Measurements from ENCODE around the gene PCDHB15.
"Not testable (repeated sequence)": the region's sequence is repeated elsewhere in the genome, so short reads cannot be mapped to it uniquely, and the experiment has no call there.

Gene PCDHB15

GRCh38 chr5:141245250-141245717, at the start of gene PCDHB15:
Gene PCDHB15 (plus strand): TSS chr5:141245395. CDS start chr5:141245579, 184 bp downstream.
- DNase-seq (ENCODE audit: low read depth in 2 of 2), result no peak

- no peak for DNase-seq (ENCODE audit: low read depth in 2 of 2)
These were observed 48.8 kb upstream of the PCDHB15 start for GRCh38 chr5:141196363-141196762.

- DNase-seq (ENCODE audit: low read depth in 2 of 2), result no peak
These were observed 45.6 kb upstream of the PCDHB15 start, which contains the start of gene PCDHB11 for GRCh38 chr5:141199359-141200235. Gene PCDHB11 (plus strand): TSS chr5:141199627. CDS start chr5:141199775, 148 bp downstream.

- not testable (repeated sequence) for DNase-seq (ENCODE audit: low read depth in 2 of 2)
These were observed 44.1 kb upstream of the PCDHB15 start for GRCh38 chr5:141201126-141201525.

- DNase-seq (ENCODE audit: low read depth in 2 of 2), result not testable (repeated sequence)
These were observed 43.5 kb upstream of the PCDHB15 start for GRCh38 chr5:141201646-141202045.

- DNase-seq (ENCODE audit: low read depth in 2 of 2), result no peak
These were observed 36.7 kb upstream of the PCDHB15 start, which contains the start of gene PCDHB12 for GRCh38 chr5:141208478-141208877. Gene PCDHB12 (plus strand): TSS chr5:141208719. CDS start chr5:141208908, 189 bp downstream.

GRCh38 chr5:141210281-141210680, 34.9 kb upstream of the PCDHB15 start:
- not testable (repeated sequence) for DNase-seq (ENCODE audit: low read depth in 2 of 2)

- not testable (repeated sequence) for DNase-seq (ENCODE audit: low read depth in 2 of 2)
These were observed 34.3 kb upstream of the PCDHB15 start for GRCh38 chr5:141210849-141211248.

- not testable (repeated sequence) for DNase-seq (ENCODE audit: low read depth in 2 of 2)
These were observed 31.4 kb upstream of the PCDHB15 start, which contains the start of gene PCDHB13 for GRCh38 chr5:141213656-141214339. Gene PCDHB13 (plus strand): TSS chr5:141213919. CDS start chr5:141214124, 205 bp downstream.

GRCh38 chr5:141214583-141214982, 30.6 kb upstream of the PCDHB15 start:
- not testable (repeated sequence) for DNase-seq (ENCODE audit: low read depth in 2 of 2)

GRCh38 chr5:141215504-141215903, 29.7 kb upstream of the PCDHB15 start:
- not testable (repeated sequence) for DNase-seq (ENCODE audit: low read depth in 2 of 2)

- DNase-seq (ENCODE audit: low read depth in 2 of 2), result not testable (repeated sequence)
These were observed 29.2 kb upstream of the PCDHB15 start for GRCh38 chr5:141216035-141216434.

GRCh38 chr5:141223112-141223783, 21.9 kb upstream of the PCDHB15 start, which contains the start of gene PCDHB14:
Gene PCDHB14 (plus strand): TSS chr5:141223343. CDS start chr5:141223506, 163 bp downstream.
- no peak for DNase-seq (ENCODE audit: low read depth in 2 of 2)

- not testable (repeated sequence) for DNase-seq (ENCODE audit: low read depth in 2 of 2)
These were observed 20.4 kb upstream of the PCDHB15 start for GRCh38 chr5:141224844-141225243.

GRCh38 chr5:141225421-141225820, 19.8 kb upstream of the PCDHB15 start:
- DNase-seq (ENCODE audit: low read depth in 2 of 2), result not testable (repeated sequence)

GRCh38 chr5:141234109-141234667, 11.0 kb upstream of the PCDHB15 start:
- no peak for DNase-seq (ENCODE audit: low read depth in 2 of 2)

- DNase-seq (ENCODE audit: low read depth in 2 of 2), result not testable (repeated sequence)
These were observed 9.3 kb upstream of the PCDHB15 start for GRCh38 chr5:141235922-141236321.

GRCh38 chr5:141236516-141237313, 8.5 kb upstream of the PCDHB15 start:
- DNase-seq (ENCODE audit: low read depth in 2 of 2), result no peak

- no peak for DNase-seq (ENCODE audit: low read depth in 2 of 2)
These were observed 3.7 kb upstream of the PCDHB15 start for GRCh38 chr5:141241496-141241895.

- not testable (repeated sequence) for DNase-seq (ENCODE audit: low read depth in 2 of 2)
These were observed 1.8 kb downstream of the PCDHB15 start for GRCh38 chr5:141246971-141247370.

All from stimulated activated CD4-positive, alpha-beta T cell treated with anti-CD3 and anti-CD28 coated beads, Interleukin-12 subunit alpha, Interleukin-12 subunit beta, amount 100 ng/mL, for 24 hours (primary cell).